Left lung (tissue), 10 donors: ENCODE measurements around the gene ARMC8. TPM values are rescaled to one million over a fixed set of nuclear protein-coding genes. Genes with fewer than 3 reads are reported as not detected.

ENCODE experiments used
- ATAC-seq: fragments of 200-7000 bp; cut with Tn5 transposase; one replicate; pipeline ENCODE4 v1.9.1; 2020; ENCODE audit warnings: moderate library complexity
- DNase-seq, 4 donors: peaks; one replicate each; pipeline ENCODE4 v3.0.0-alpha.2; 2013 to 2020
- H3K27ac ChIP-seq, 2 donors: fragments of 200-600 bp; sonication (generic) in 1 of 2; one replicate each; pipeline versions ENCODE4 v1.5.0 to v1.8.0; 2020 to 2021
- H3K27me3 ChIP-seq, 2 donors: fragments of 200-600 bp; sonication (generic) in 1 of 2; one replicate each; pipeline versions ENCODE4 v1.5.0 to v1.8.0; 2020 to 2021
- H3K36me3 ChIP-seq, 2 donors: fragments of 200-600 bp; sonication (generic) in 1 of 2; one replicate each; pipeline versions ENCODE4 v1.5.0 to v1.8.0; 2020 to 2021
- H3K4me1 ChIP-seq, 2 donors: fragments of 200-600 bp; one replicate each; pipeline ENCODE4 v1.8.0; 2021
- H3K4me3 ChIP-seq, 2 donors: fragments of 200-600 bp; sonication (generic) in 1 of 2; one replicate each; pipeline versions ENCODE4 v1.5.0 to v1.8.0; 2020 to 2021; ENCODE audit warnings: mild to moderate bottlenecking in 1 of 2
- H3K9me3 ChIP-seq, 2 donors: fragments of 200-600 bp; sonication (generic) in 1 of 2; one replicate each; pipeline versions ENCODE4 v1.5.0 to v1.8.0; 2020 to 2021
- intact Hi-C, 2 donors: fragments of 100-400 bp; cut with DNase I; formaldehyde crosslinking; loops; one replicate each; pipeline versions ENCODE4 v1.11.2 to v1.14.2; 2022
- polyA plus RNA-seq, 6 donors: library from polyadenylated mRNA; unstranded; fragments of 120-200 nt; gene quantifications; one replicate each; pipeline ENCODE4 v1.2.1, GENCODE V29; 2013; ENCODE audit not compliant: insufficient read length in 6 of 6
- total RNA-seq, 2 donors: library from RNA; stranded (reverse); fragmentation: NEBNext Ultra II Directional; extraction: Animal tissue kit (Norgen Biotek cat#: 25700); gene quantifications; one replicate each; pipeline ENCODE4 v1.2.1, GENCODE V29; 2021
- TF ChIP-seq, protein P1 (sequence below), 2 donors: fragments of 200-600 bp; sonication (generic) in 1 of 2; IDR thresholded peaks; one replicate each; pipeline versions ENCODE4 v1.5.0 to v1.8.0; 2021; ENCODE audit warnings: antibody characterized with exemption in 2 of 2
- donor health status: DM: no; HTN: yes; CAD: no.
- donor health status: DM: no; HTN: no; CAD: no.

Gene ARMC8
- total and polyA plus RNA-seq, 8 donors = 37.1 to 56.4 (median 50.6) TPM

DNA sequence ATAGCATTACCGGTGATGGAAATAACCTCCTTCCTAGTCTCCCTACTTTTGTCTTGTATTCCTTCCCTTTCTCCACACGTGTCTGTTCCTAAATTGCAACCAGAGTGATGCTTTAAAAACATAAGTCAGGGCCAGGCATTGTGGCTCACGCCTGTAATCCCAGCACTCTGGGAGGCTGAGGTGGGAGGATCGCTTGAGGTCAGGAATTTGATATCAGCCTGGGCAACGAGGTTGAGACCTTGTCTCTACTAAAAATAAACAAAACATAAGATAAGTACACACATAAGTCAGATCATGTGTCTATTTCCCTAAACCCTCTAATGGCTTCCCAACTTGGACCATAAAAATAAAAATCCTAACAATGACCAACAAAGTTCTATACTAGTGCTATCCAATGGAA, 18.4 kb downstream of the ARMC8 start:
- intact Hi-C loops = no loop called here
- no peaks in the 10 kb centered on the region for H3K36me3 ChIP-seq
- H3K4me3 ChIP-seq = no peak overlapping the region
- H3K4me1 ChIP-seq = peaks cover 4 to 28% of the 10 kb centered on the region in 2 donors
- no peak for ATAC-seq
- H3K9me3 ChIP-seq = no peaks in the 10 kb centered on the region
- H3K27ac ChIP-seq = no peak overlapping the region
- no peaks in the 10 kb centered on the region for H3K27me3 ChIP-seq
- TF ChIP-seq, protein P1, sequence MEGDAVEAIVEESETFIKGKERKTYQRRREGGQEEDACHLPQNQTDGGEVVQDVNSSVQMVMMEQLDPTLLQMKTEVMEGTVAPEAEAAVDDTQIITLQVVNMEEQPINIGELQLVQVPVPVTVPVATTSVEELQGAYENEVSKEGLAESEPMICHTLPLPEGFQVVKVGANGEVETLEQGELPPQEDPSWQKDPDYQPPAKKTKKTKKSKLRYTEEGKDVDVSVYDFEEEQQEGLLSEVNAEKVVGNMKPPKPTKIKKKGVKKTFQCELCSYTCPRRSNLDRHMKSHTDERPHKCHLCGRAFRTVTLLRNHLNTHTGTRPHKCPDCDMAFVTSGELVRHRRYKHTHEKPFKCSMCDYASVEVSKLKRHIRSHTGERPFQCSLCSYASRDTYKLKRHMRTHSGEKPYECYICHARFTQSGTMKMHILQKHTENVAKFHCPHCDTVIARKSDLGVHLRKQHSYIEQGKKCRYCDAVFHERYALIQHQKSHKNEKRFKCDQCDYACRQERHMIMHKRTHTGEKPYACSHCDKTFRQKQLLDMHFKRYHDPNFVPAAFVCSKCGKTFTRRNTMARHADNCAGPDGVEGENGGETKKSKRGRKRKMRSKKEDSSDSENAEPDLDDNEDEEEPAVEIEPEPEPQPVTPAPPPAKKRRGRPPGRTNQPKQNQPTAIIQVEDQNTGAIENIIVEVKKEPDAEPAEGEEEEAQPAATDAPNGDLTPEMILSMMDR (IDR thresholded peaks at IDR 0.05) = no peak
- no peak for DNase-seq

DNA sequence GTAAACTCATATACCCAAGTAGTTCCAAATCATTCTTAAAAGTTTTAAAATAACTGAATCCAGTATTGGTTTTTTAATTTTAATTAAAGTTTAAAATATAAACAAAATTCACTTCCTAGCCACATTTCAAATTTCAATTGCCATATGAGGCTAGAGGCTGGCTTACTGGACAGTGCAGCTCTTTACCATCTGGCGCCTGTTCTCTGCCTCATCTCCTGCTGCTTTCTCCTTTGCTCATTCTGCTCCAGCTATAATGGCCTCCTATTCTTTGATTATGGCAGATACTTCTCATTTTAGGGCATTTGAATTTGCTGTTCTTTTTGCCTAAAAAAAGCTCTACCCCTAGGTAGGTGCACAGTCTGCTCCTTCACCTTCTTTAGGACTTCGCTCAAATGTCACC, 19.1 kb downstream of the ARMC8 start:
- DNase-seq (no peak), ATAC-seq (no peak)
- Histone ChIP-seq H3K4me3 (no peak overlapping the region), H3K27ac (no peak overlapping the region), H3K9me3 (no peaks in the 10 kb centered on the region), H3K4me1 (peaks cover 4 to 23% of the 10 kb centered on the region in 2 donors), H3K36me3 (no peaks in the 10 kb centered on the region), H3K27me3 (no peaks in the 10 kb centered on the region)
- TF ChIP-seq, protein P1 (IDR thresholded peaks at IDR 0.05) = no peak
- intact Hi-C loops = no loop called here

DNA sequence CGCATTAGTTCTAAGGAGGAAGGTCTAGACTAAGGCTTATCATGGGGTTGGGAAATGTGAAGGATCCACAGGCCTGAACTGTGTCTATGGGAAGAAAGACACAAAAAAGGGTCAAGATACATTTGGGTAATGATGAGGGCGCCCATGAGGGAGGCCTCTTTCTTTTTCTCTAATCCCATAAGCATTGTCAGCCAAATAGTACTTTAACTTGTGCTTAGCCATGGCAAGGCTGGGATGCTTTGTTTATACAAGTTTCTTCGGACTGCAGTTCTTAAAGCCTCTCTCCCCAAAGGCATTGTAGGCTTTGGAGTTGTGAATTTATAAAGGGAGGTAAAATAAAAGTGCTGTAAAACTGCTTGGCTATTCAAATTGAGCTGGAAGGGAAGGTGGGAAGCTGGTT, 23.4 kb downstream of the ARMC8 start:
- Histone ChIP-seq H3K9me3 (no peaks in the 10 kb centered on the region), H3K27me3 (no peaks in the 10 kb centered on the region), H3K4me1 (peaks cover 0 to 17% of the 10 kb centered on the region in 2 donors), H3K4me3 (no peak overlapping the region), H3K27ac (no peak overlapping the region), H3K36me3 (peaks cover 0 to 14% of the 10 kb centered on the region in 2 donors)
- intact Hi-C loops = no loop called here
- ATAC-seq = no peak
- TF ChIP-seq, protein P1 (IDR thresholded peaks at IDR 0.05) = no peak
- no peak for DNase-seq

DNA sequence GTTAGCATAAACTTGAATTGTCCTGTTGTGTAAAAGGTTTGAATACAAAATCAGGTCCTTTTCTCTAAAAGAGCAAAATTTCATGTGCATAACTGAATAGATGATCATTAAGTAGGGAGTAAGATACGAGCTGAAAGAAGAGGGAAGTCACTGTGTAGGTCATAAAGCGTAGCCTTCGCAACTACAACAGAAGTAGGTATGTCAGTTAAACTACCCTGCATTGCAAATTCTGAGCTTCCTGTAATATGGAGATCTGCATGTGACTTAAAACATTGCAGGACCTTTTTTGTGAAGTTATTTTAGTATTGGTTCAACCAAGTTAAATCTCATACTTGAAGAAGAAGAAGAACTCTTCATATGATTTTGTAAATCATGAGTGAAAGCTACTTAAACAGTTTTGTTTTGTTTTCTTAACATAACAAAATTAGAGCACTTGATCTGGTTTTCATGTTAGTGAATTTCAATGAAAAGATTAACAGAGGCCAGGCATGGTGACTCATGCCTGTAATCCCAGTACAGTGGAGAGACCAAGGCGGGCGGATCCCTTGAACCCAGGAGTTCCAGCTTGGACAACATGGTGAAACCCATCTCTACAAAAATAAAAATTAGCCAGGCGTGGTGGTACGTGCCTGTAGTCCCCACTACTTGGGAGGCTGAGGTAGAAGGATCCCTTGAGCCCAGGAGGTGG, 26.4 kb downstream of the ARMC8 start:
- no peaks in the 10 kb centered on the region for H3K9me3 ChIP-seq
- DNase-seq (no peak), ATAC-seq (peak; percentile 34)
- intact Hi-C loops = no loop called here
- H3K36me3 ChIP-seq = peaks cover 0 to 29% of the 10 kb centered on the region in 2 donors
- peaks cover 0 to 17% of the 10 kb centered on the region in 2 donors for H3K4me1 ChIP-seq
- no peaks in the 10 kb centered on the region for H3K27me3 ChIP-seq
- H3K27ac ChIP-seq = peak overlapping the region in 1 of 2 donors; percentile 61
- no peak overlapping the region for H3K4me3 ChIP-seq
- TF ChIP-seq, protein P1 (IDR thresholded peaks at IDR 0.05) = no peak

DNA sequence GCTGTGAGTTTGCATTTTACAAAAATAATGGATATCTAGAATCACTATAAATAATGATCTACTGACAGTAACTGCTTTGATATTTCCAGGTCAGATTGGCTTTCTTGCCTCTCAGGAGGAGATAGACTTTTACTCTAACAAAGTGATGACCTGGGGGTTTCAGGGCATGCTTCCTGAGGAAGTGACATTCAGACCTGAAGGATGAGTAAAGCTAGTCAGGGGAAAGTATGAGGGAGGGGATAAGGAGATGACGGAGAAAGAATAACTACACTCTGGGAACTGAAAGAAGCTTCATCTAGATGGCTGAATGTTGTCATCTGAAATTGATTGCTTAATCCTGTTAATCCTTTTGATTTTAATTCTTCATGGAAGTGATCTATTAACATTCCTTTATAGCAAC, 32.2 kb downstream of the ARMC8 start:
- peaks cover 0 to 47% of the 10 kb centered on the region in 2 donors for H3K4me1 ChIP-seq
- no peak for ATAC-seq
- intact Hi-C loops = no loop called here
- TF ChIP-seq, protein P1 (IDR thresholded peaks at IDR 0.05) = no peak
- H3K27me3 ChIP-seq = no peaks in the 10 kb centered on the region
- H3K27ac ChIP-seq = peak overlapping the region in 1 of 2 donors; percentile 39
- DNase-seq = no peak
- peaks cover 0 to 33% of the 10 kb centered on the region in 2 donors for H3K36me3 ChIP-seq
- no peaks in the 10 kb centered on the region for H3K9me3 ChIP-seq
- no peak overlapping the region for H3K4me3 ChIP-seq
